Fibroblast of villous mesenchyme (primary cell): ENCODE measurements around the gene ATP6V0C. TPM values are rescaled to one million over a fixed set of nuclear protein-coding genes. Genes with fewer than 3 reads are reported as not detected.

Source experiments
- DNase-seq: peaks from one replicate; pipeline ENCODE4 v3.0.0-alpha.2; 2010; ENCODE audit warnings: low read depth
- H3K4me3 ChIP-seq: 2 replicates; pipeline ENCODE4 v1.5.1; 2011; ENCODE audit warnings: low read depth, mild to moderate bottlenecking, low read length
- CTCF ChIP-seq: IDR thresholded peaks from 2 replicates; pipeline ENCODE4 v1.5.1; 2012; ENCODE audit warnings: low read depth, mild to moderate bottlenecking, low read length; ENCODE audit not compliant: insufficient read depth
- total RNA-seq: library from RNA; depleted of rRNA; stranded (reverse); fragments of >200 nt; gene quantifications from 2 replicates; pipeline ENCODE4 v1.2.3, GENCODE V29; 2012

ATP6V0C gene
- total RNA-seq, 1 donor, result 23.3 TPM

- H3K4me3 ChIP-seq, result no peak overlapping the region
- TF ChIP-seq CTCF, result no peak
- DNase-seq, result no peak
Observed at GRCh38 chr16:2526135-2526534, 12.4 kb downstream of the ATP6V0C start.

DNA sequence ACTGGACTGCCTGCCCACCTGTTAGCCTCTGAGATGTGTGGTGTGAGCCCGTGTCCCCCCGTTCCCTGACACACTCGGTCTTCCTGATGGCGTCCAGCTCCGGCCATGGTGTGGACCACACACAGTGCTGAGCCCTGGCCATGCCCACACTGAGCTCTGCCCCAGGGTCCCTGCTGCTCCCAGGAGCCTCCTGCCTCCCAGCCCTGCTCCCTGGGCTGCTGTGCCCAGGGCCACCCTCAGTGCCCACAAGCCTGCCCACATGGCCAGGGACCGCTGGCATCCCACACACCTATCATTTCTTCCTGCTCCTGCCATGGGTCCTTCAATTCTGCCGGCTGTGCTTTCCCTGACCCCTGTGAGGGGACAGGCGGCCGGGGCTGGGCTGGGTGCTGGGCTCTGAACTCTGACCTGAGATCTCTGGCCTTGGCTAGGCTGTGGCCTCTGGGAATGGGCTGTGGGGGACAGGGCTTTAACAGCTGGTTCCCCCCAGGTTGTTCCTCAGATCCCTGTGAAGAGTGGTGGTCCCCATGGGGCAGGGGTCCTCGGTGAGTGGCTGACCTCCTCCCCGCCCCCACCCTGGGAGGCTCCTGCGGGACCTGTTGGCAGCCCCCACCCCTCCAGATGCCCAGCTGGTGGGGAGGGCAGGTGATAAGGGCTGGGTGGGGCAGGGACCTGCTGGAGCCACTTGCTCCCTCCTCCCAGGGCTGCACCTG, 13.5 kb downstream of the ATP6V0C start:
- no peak for TF ChIP-seq CTCF
- no peak for DNase-seq
- no peak overlapping the region for H3K4me3 ChIP-seq

GRCh38 chr16:2527784-2528100, 14.0 kb downstream of the ATP6V0C start:
- no peak for TF ChIP-seq CTCF
- no peak overlapping the region for H3K4me3 ChIP-seq
- DNase-seq, result no peak

DNA sequence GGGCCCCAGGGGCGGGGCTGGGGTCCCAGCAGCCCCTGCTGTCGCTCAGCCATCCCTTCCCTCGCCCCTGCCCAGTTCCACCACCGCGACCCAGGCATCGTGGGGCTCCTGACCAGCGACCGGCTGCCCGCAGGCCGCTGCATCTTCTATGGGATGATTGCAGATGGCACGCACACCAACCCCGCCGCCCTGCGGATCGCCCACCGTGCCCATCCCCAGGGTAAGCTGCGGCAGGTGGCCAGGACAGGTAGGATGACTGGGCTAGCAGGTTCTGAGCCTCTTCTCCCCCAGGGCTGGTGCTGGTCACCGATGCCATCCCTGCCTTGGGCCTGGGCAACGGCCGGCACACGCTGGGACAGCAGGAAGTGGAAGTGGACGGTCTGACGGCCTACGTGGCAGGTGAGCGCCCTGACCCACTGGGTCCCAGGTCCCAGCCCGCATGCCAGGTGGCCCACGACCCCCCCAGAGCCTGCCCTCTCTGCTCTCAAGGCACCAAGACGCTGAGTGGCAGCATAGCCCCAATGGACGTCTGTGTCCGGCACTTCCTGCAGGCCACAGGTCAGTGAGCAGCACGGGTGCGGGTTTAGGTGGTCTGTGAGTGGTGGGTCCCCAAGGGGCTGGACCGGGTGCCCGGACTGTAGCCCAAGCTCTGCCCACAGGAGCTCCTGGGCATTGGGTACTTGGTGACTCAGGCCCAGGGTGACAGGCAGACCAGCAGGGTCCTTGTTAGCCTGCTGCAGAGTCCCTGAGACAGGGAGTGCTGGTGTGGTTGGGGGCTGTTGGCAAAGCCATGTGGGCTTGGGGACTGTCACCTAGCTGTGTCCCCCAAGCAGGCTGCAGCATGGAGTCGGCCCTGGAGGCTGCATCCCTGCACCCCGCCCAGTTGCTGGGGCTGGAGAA, 14.7 kb downstream of the ATP6V0C start:
- no peak for TF ChIP-seq CTCF
- H3K4me3 ChIP-seq, result no peak overlapping the region
- no peak for DNase-seq

GRCh38 chr16:2529061-2529931, 15.5 kb downstream of the ATP6V0C start:
- H3K4me3 ChIP-seq, result no peak overlapping the region
- no peak for TF ChIP-seq CTCF
- no peak for DNase-seq

GRCh38 chr16:2529961-2530628, 16.3 kb downstream of the ATP6V0C start:
- no peak for TF ChIP-seq CTCF
- no peak for DNase-seq
- no peak overlapping the region for H3K4me3 ChIP-seq
